Measurements from ENCODE around the gene SHQ1. TPM values are rescaled to one million over a fixed set of nuclear protein-coding genes. Genes with fewer than 3 reads are reported as not detected.

Gene SHQ1
- 17.1 and 30.2 TPM in 2 replicates for total RNA-seq

DNA sequence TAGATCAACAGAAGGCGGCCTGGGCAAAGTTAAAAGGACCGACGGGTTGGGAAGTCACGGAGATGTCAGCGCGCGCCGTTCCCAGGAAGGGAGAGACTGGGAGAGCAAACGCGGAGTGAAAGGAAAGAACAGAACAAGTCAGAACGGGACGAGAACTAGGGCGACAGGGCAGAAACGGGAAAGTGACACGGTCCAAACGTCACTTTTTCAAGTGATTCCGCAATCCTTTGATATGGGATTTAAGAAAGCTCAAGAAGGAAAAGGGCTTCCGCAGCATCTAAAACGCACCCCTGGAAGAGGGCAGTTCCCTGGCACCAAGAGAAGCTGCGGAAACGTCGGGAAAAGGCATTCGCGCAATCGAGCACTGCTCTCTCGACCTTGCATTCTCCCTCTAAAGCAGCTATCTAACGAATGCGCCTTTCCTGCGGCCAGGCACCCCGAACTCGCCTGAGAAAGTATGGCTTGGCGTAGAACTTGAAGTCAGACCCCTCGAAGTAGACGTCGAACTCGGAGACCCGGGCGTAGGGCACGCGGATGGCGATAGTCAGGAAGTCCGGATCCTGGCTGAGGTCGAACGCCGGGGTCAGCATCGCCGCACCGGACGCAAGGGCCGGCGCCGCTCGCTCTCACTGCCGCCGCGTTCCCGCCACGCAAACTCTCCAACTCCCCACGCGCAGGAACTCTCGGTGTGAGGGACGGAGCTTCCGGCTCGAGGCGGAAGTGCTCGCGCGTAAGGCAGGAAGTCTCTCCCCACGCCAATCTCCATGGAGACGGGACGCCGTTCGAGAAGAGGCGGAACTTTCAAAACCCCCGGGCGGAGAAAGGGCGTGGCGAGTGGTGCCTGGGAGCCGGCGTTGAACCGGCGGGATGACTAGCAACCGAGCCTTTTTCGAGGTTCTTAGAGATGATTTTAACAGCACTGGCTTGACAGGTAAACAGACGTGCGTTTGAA lies at the start of gene SHQ1:
SHQ1 (minus strand) TSS at position 695 of the 952 bp plus-strand sequence; CDS start at position 590, 105 bp downstream.
- DNase-seq (ENCODE audit: low read depth) = peak; percentile 95
- H3K4me3 ChIP-seq (ENCODE audit: low read depth, low read length) = peak within 1 kb of the TSS; percentile 81
- no peak for TF ChIP-seq CTCF (IDR thresholded peaks at IDR 0.05; ENCODE audit: insufficient read depth, low read depth, low read length)

DNA sequence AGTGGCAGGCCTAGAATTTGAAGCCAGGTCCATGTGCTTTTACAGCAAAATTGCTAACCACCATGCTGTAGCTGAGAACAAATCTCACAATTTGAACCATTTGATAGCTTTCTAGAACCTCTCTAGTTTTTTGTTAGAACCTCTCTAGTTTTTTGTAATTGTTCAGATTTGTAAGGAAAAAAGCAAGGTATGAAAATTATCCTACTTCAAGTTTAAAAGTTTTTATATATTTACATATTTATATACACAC lies 49.4 kb upstream of the SHQ1 start:
- H3K4me3 ChIP-seq (ENCODE audit: low read depth, low read length) = no peak overlapping the region
- no peak for DNase-seq (ENCODE audit: low read depth)
- TF ChIP-seq CTCF (IDR thresholded peaks at IDR 0.05; ENCODE audit: insufficient read depth, low read depth, low read length) = no peak

DNA sequence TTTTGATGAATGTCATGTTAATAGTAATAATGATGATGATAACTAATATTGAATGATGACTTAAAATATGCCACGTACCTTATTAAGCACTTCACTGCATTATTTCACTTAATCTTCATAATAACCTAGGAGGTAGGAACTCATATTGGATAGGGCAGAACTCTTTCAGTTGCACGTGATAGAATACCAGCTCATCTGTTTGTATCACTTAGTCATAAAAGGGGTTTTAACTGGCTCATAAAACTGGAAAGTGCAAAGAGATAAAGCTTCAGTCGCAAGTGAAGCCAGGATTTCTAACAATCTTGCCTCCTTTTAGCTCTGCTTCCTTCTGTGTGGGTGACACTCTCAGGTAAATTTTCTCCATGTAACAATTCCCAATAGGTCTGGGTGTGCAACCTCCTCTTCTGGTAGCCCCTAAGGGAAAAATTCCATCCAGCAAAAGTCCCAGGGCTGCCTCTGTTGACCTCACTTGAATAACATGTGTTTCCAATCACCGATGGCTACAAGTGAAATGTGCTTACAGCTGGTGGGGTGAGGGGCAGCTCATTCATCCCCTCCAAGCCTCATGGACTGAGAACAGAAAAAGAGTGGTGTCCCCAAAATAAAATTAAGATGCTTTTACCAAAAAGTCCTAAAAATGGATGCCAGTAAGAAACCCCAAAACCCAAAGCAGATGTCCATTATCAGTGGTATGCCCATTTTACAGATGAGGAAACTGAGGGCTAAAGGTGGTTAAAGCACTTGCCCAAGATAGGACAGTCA lies 48.9 kb upstream of the SHQ1 start:
- no peak for TF ChIP-seq CTCF (IDR thresholded peaks at IDR 0.05; ENCODE audit: insufficient read depth, low read depth, low read length)
- peak; percentile 87 for DNase-seq (ENCODE audit: low read depth)
- H3K4me3 ChIP-seq (ENCODE audit: low read depth, low read length) = no peak overlapping the region

DNA sequence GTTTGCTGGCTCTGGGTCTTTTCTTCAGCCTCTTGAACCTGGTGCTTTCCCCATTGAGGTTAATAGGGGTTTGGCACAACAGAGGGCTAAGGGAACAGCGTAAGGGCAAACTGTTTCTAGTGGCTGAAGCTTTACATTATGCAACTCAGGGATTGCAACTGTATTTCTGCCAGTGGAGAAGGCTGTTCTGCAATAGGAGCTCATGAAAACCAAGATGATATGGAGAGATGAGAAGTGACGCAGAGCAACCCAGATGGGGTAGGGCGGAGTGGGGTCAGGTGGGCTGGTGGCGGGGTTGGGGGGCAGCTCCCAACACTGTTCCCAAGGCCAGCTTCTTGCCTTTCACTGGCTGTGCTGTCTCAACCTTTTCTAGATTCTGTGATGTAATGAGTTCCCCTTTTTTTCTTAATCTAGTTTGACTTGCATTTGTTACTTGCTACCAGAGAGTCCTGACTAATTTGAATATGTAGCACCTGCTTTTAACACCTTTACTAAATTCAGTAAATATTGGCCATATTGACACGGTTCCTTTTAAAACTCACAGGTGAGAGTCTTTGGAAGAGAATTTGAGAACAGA lies 46.8 kb upstream of the SHQ1 start:
- no peak overlapping the region for H3K4me3 ChIP-seq (ENCODE audit: low read depth, low read length)
- DNase-seq (ENCODE audit: low read depth) = peak; percentile 55
- no peak for TF ChIP-seq CTCF (IDR thresholded peaks at IDR 0.05; ENCODE audit: insufficient read depth, low read depth, low read length)

DNA sequence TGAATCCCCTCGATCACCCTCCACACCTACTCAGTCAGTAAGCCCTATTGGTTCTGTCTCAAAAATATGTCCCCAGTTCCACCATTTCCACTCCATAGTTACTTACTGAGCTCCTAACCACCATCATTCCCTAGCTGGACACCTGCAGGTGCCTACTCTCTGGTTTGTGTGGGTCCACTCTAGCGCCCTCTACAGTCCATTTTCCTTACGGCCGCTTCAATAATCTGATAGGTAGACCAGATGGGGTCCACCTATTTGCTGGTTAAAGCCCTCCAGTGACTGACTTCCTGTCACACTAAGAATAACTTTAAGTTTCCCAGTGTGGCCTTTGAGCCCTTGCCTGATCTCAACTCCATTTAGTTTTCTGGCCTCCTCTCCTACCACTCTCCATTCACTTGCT lies 44.6 kb upstream of the SHQ1 start:
- DNase-seq (ENCODE audit: low read depth) = no peak
- no peak overlapping the region for H3K4me3 ChIP-seq (ENCODE audit: low read depth, low read length)
- peak; percentile 31 for TF ChIP-seq CTCF (IDR thresholded peaks at IDR 0.05; ENCODE audit: insufficient read depth, low read depth, low read length)

DNA sequence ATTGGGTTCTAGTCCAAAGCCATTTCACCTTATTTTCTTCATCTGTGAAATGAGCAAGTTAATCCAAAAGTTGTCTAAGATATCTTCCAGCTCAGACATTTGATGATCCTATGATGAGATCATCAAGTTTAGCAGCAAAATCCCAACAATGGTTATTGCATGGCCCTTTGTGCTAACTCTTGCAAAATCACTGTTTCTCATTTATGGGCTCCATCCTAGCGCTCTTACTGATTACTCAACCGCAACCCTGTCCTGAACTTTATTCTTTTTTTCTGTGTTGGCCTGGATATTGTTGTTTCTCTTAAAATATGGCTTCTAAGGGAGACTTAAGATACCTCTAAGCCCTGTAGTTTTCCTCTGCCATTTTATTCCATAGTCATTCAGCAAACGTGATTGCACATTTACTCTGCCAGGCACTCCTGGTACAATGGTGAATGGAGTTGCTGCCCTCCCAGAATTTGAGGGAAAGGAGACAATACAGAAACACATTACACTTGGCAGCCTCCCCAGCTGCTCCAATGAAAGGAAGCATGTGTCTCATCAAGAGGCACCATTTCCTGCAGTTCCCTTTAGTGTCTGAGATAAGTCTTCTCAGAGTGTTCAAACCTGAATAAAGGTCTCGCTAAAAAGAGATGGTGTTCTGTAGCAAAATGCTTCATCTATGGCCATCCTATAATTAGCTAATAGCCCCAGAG lies 44.0 kb upstream of the SHQ1 start:
- no peak overlapping the region for H3K4me3 ChIP-seq (ENCODE audit: low read depth, low read length)
- DNase-seq (ENCODE audit: low read depth) = peak; percentile 95
- TF ChIP-seq CTCF (IDR thresholded peaks at IDR 0.05; ENCODE audit: insufficient read depth, low read depth, low read length) = no peak
